ENCODE data around the gene CADM1. TPM values are rescaled to one million over a fixed set of nuclear protein-coding genes. Genes with fewer than 3 reads are reported as not detected.

Gene CADM1
- total RNA-seq, 1 experiment from 2014 or later, result not detected

GRCh38 chr11:115219376-115219775 is 284.8 kb downstream of the CADM1 start:
- POLR2A ChIA-PET, result no interaction called here
- Mint-ChIP-seq H3K36me3 (ENCODE audit: insufficient read depth, unreplicated experiment) (no peaks in the 10 kb centered on the region), H3K4me3 (ENCODE audit: unreplicated experiment) (no peak overlapping the region), H3K27me3 (ENCODE audit: insufficient read depth, unreplicated experiment) (no peaks in the 10 kb centered on the region), H3K27ac (ENCODE audit: low read depth, unreplicated experiment) (no peak overlapping the region), H3K4me1 (ENCODE audit: insufficient read depth, unreplicated experiment) (peaks cover 21% of the 10 kb centered on the region), H3K9me3 (ENCODE audit: unreplicated experiment) (no peaks in the 10 kb centered on the region)
- DNase-seq (ENCODE audit: unreplicated experiment), result no peak
- no TSS peak for BruUV-seq (replicated peaks)
- no peak for TF ChIP-seq CTCF (IDR thresholded peaks at IDR 0.05; ENCODE audit: unreplicated experiment)
- intact Hi-C loops (cut with micrococcal nuclease), result no loop called here
- CTCF ChIA-PET, result interaction anchor here (0.6 kb wide), 2 partner anchors 20 to 46 kb away, joined by 3 to 6 read pairs; no protein-coding TSS in a partner anchor

- H3K4me3 Mint-ChIP-seq (ENCODE audit: unreplicated experiment), result no peak overlapping the region
- no peak for DNase-seq (ENCODE audit: unreplicated experiment)
- H3K27ac Mint-ChIP-seq (ENCODE audit: low read depth, unreplicated experiment), result no peak overlapping the region
- TF ChIP-seq CTCF (IDR thresholded peaks at IDR 0.05; ENCODE audit: unreplicated experiment), result no peak
- no TSS peak for BruUV-seq (replicated peaks)
- POLR2A ChIA-PET, result no interaction called here
- H3K36me3 Mint-ChIP-seq (ENCODE audit: insufficient read depth, unreplicated experiment), result no peaks in the 10 kb centered on the region
- peaks cover 14% of the 10 kb centered on the region for H3K4me1 Mint-ChIP-seq (ENCODE audit: insufficient read depth, unreplicated experiment)
- intact Hi-C loops (cut with micrococcal nuclease), result no loop called here
- H3K27me3 Mint-ChIP-seq (ENCODE audit: insufficient read depth, unreplicated experiment), result no peaks in the 10 kb centered on the region
- CTCF ChIA-PET, result interaction anchor here (0.6 to 1.9 kb wide), 6 partner anchors 8 to 891 kb away, joined by 3 to 9 read pairs (median 3); no protein-coding TSS in a partner anchor
- H3K9me3 Mint-ChIP-seq (ENCODE audit: unreplicated experiment), result no peaks in the 10 kb centered on the region
Observed at GRCh38 chr11:115217726-115218311, 286.4 kb downstream of the CADM1 start.

- Mint-ChIP-seq H3K36me3 (ENCODE audit: insufficient read depth, unreplicated experiment) (no peaks in the 10 kb centered on the region), H3K4me1 (ENCODE audit: insufficient read depth, unreplicated experiment) (no peaks in the 10 kb centered on the region), H3K9me3 (ENCODE audit: unreplicated experiment) (no peaks in the 10 kb centered on the region), H3K27ac (ENCODE audit: low read depth, unreplicated experiment) (no peak overlapping the region), H3K27me3 (ENCODE audit: insufficient read depth, unreplicated experiment) (no peaks in the 10 kb centered on the region), H3K4me3 (ENCODE audit: unreplicated experiment) (no peak overlapping the region)
- intact Hi-C loops (cut with micrococcal nuclease), result no loop called here
- no TSS peak for BruUV-seq (replicated peaks)
- TF ChIP-seq CTCF (IDR thresholded peaks at IDR 0.05; ENCODE audit: unreplicated experiment), result peak; percentile 18
- CTCF ChIA-PET, result interaction anchor here (0.6 to 1.9 kb wide), 8 partner anchors 8 to 1445 kb away, joined by 3 to 10 read pairs (median 4); no protein-coding TSS in a partner anchor
- DNase-seq (ENCODE audit: unreplicated experiment), result peak; percentile 25
- POLR2A ChIA-PET, result no interaction called here
Observed at GRCh38 chr11:115215694-115216617, 288.3 kb downstream of the CADM1 start.

GRCh38 chr11:115214644-115215234 is 289.5 kb downstream of the CADM1 start:
- ChIA-PET CTCF (interaction anchor here (0.7 to 1.6 kb wide), 4 partner anchors 9 to 296 kb away, joined by 3 to 4 read pairs (median 4); no protein-coding TSS in a partner anchor), POLR2A (no interaction called here)
- no TSS peak for BruUV-seq (replicated peaks)
- Mint-ChIP-seq H3K27me3 (ENCODE audit: insufficient read depth, unreplicated experiment) (no peaks in the 10 kb centered on the region), H3K4me1 (ENCODE audit: insufficient read depth, unreplicated experiment) (no peaks in the 10 kb centered on the region), H3K27ac (ENCODE audit: low read depth, unreplicated experiment) (no peak overlapping the region), H3K36me3 (ENCODE audit: insufficient read depth, unreplicated experiment) (no peaks in the 10 kb centered on the region), H3K4me3 (ENCODE audit: unreplicated experiment) (no peak overlapping the region), H3K9me3 (ENCODE audit: unreplicated experiment) (no peaks in the 10 kb centered on the region)
- intact Hi-C loops (cut with micrococcal nuclease), result no loop called here
- no peak for DNase-seq (ENCODE audit: unreplicated experiment)
- TF ChIP-seq CTCF (IDR thresholded peaks at IDR 0.05; ENCODE audit: unreplicated experiment), result no peak
